Adrenal gland (tissue), 5 donors: Measurements from ENCODE around the gene TSC22D2.

Experiments
- POLR2A ChIP-seq, 2 donors: fragments of 450-650 bp; IDR thresholded peaks; one replicate each; pipeline ENCODE4 v1.6.1; 2017; ENCODE audit warnings: antibody characterized with exemption in 2 of 2, mild to moderate bottlenecking in 2 of 2, moderate library complexity in 1 of 2
- TF ChIP-seq, protein P1 (sequence below), 6 experiments: fragments of 450-650 bp in 4 of 6; fragments of 200-600 bp in 2 of 6; sonication (generic) in 1 of 6; IDR thresholded peaks; 1 replicate in 5 of 6; 2 replicates in 1 of 6; pipeline versions ENCODE4 v1.5.1 to v1.8.0; 2016 to 2021; ENCODE audit warnings: antibody characterized with exemption in 6 of 6, mild to moderate bottlenecking in 2 of 6, moderate library complexity in 1 of 6
- donor health status: DM: no; HTN: no; CAD: no.

DNA sequence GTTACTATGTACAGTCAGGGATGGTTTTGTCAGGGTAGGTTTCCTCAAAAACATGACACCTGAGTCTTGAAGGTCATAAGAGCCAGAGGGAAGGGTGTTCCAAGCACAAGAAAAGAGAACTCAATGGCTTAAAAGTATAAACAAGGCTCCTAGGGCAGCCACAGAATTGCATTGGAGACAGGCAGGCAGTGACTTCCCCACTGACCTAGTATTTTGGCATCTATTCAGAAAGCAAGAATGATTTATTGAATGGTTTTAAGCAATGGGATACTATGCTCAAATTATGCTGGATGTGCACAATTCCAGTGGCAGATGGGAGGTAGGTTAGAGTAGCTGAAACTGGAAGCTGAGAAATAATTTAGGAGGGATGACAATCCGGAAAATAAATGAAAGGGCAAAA, 54.0 kb downstream of the TSC22D2 start:
- TF ChIP-seq, protein P1, sequence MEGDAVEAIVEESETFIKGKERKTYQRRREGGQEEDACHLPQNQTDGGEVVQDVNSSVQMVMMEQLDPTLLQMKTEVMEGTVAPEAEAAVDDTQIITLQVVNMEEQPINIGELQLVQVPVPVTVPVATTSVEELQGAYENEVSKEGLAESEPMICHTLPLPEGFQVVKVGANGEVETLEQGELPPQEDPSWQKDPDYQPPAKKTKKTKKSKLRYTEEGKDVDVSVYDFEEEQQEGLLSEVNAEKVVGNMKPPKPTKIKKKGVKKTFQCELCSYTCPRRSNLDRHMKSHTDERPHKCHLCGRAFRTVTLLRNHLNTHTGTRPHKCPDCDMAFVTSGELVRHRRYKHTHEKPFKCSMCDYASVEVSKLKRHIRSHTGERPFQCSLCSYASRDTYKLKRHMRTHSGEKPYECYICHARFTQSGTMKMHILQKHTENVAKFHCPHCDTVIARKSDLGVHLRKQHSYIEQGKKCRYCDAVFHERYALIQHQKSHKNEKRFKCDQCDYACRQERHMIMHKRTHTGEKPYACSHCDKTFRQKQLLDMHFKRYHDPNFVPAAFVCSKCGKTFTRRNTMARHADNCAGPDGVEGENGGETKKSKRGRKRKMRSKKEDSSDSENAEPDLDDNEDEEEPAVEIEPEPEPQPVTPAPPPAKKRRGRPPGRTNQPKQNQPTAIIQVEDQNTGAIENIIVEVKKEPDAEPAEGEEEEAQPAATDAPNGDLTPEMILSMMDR (IDR thresholded peaks at IDR 0.05), result no peak
- no peak for TF ChIP-seq POLR2A (IDR thresholded peaks at IDR 0.05)
